EH (cell line): ENCODE results near the gene ZNF664.
A peak's percentile ranks its signal among the peaks of the same experiment; 100 is the strongest.

Experiments
- DNase-seq: peaks from one replicate; pipeline ENCODE4 v3.0.0-alpha.2; 2015; ENCODE audit warnings: low read depth

Gene ZNF664

GRCh38 chr12:124034297-124034696 lies 61.3 kb downstream of the ZNF664 start:
- DNase-seq = no peak

GRCh38 chr12:124035163-124035562 lies 62.1 kb downstream of the ZNF664 start:
- DNase-seq = no peak

GRCh38 chr12:124036171-124036598 lies 63.2 kb downstream of the ZNF664 start:
- no peak for DNase-seq

- peak; percentile 58 for DNase-seq
Observed at GRCh38 chr12:124036657-124037109, 63.7 kb downstream of the ZNF664 start.

- DNase-seq = peak; percentile 44
Observed at GRCh38 chr12:124037331-124037730, 64.3 kb downstream of the ZNF664 start.

- DNase-seq = peak; percentile 60
Observed at GRCh38 chr12:124039276-124039675, 66.3 kb downstream of the ZNF664 start.

GRCh38 chr12:124040291-124040690 lies 67.3 kb downstream of the ZNF664 start:
- no peak for DNase-seq

- no peak for DNase-seq
Observed at GRCh38 chr12:124040737-124041136, 67.7 kb downstream of the ZNF664 start.

- no peak for DNase-seq
Observed at GRCh38 chr12:124041907-124042306, 68.9 kb downstream of the ZNF664 start.

- DNase-seq = no peak
Observed at GRCh38 chr12:124044021-124044420, 71.0 kb downstream of the ZNF664 start.

- DNase-seq = no peak
Observed at GRCh38 chr12:124044809-124045321, 71.8 kb downstream of the ZNF664 start.

GRCh38 chr12:124045671-124046455 lies 72.8 kb downstream of the ZNF664 start:
- DNase-seq = no peak

GRCh38 chr12:124046456-124046740 lies 73.4 kb downstream of the ZNF664 start:
- DNase-seq = no peak

GRCh38 chr12:124047045-124047566 lies 74.1 kb downstream of the ZNF664 start:
- no peak for DNase-seq

- peak; percentile 11 for DNase-seq
Observed at GRCh38 chr12:124049451-124050094, 76.6 kb downstream of the ZNF664 start.

GRCh38 chr12:124053851-124054250 lies 80.8 kb downstream of the ZNF664 start:
- DNase-seq = peak; percentile 79

- no peak for DNase-seq
Observed at GRCh38 chr12:124055066-124055465, 82.1 kb downstream of the ZNF664 start.

- no peak for DNase-seq
Observed at GRCh38 chr12:124057691-124058090, 84.7 kb downstream of the ZNF664 start.

- DNase-seq = no peak
Observed at GRCh38 chr12:124059752-124060151, 86.7 kb downstream of the ZNF664 start.
